ENCODE results near the gene GPC6.

Gene GPC6

GRCh38 chr13:94346261-94347019, 1119.8 kb downstream of the GPC6 start:
- no peak overlapping the region for H3K4me3 ChIP-seq (ENCODE audit: low read depth, low read length)
- no peak for TF ChIP-seq CTCF (IDR thresholded peaks at IDR 0.05; ENCODE audit: borderline replicate concordance, insufficient read depth, low read depth, low read length)

GRCh38 chr13:94351292-94351990, 1124.8 kb downstream of the GPC6 start:
- H3K4me3 ChIP-seq (ENCODE audit: low read depth, low read length), result no peak overlapping the region
- no peak for TF ChIP-seq CTCF (IDR thresholded peaks at IDR 0.05; ENCODE audit: borderline replicate concordance, insufficient read depth, low read depth, low read length)

- TF ChIP-seq CTCF (IDR thresholded peaks at IDR 0.05; ENCODE audit: borderline replicate concordance, insufficient read depth, low read depth, low read length), result no peak
- no peak overlapping the region for H3K4me3 ChIP-seq (ENCODE audit: low read depth, low read length)
Observed at GRCh38 chr13:94352057-94352456, 1125.5 kb downstream of the GPC6 start.

GRCh38 chr13:94353167-94353710, 1126.6 kb downstream of the GPC6 start:
- no peak for TF ChIP-seq CTCF (IDR thresholded peaks at IDR 0.05; ENCODE audit: borderline replicate concordance, insufficient read depth, low read depth, low read length)

GRCh38 chr13:94359875-94360274, 1133.3 kb downstream of the GPC6 start:
- no peak overlapping the region for H3K4me3 ChIP-seq (ENCODE audit: low read depth, low read length)
- no peak for TF ChIP-seq CTCF (IDR thresholded peaks at IDR 0.05; ENCODE audit: borderline replicate concordance, insufficient read depth, low read depth, low read length)

More at GRCh38 chr13:94353167-94353710, 1126.6 kb downstream of the GPC6 start:
- no peak overlapping the region for H3K4me3 ChIP-seq (ENCODE audit: low read depth, low read length)

- TF ChIP-seq CTCF (IDR thresholded peaks at IDR 0.05; ENCODE audit: borderline replicate concordance, insufficient read depth, low read depth, low read length), result peak; percentile 56
- H3K4me3 ChIP-seq (ENCODE audit: low read depth, low read length), result no peak overlapping the region
Observed at GRCh38 chr13:94362411-94362909, 1135.9 kb downstream of the GPC6 start.

Data from GM12875 (cell line).